HG02973 (cell line): ENCODE results near the gene KLHDC9.
"Not testable (repeated sequence)": the region's sequence is repeated elsewhere in the genome, so short reads cannot be mapped to it uniquely, and the experiment has no call there.

Experiments used
- ATAC-seq: cut with Tn5 transposase; IDR thresholded peaks from one replicate; pipeline ENCODE4 v1.9.1; 2021; ENCODE audit warnings: moderate library complexity; ENCODE audit not compliant: unreplicated experiment

The KLHDC9 gene, protein sequence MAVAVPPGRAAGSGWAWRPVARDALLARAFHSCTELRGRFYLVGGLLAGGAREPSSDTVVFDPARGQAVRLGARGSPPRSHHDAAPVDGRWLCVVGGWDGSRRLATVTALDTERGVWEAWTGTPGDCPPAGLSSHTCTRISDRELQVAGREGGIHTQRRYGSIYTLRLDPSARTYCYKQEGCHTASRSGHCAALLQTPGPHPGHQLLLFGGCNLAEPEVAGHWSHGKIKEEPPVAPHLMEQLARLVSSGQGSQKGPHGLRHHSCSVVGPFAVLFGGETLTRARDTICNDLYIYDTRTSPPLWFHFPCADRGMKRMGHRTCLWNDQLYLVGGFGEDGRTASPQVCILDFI

DNA sequence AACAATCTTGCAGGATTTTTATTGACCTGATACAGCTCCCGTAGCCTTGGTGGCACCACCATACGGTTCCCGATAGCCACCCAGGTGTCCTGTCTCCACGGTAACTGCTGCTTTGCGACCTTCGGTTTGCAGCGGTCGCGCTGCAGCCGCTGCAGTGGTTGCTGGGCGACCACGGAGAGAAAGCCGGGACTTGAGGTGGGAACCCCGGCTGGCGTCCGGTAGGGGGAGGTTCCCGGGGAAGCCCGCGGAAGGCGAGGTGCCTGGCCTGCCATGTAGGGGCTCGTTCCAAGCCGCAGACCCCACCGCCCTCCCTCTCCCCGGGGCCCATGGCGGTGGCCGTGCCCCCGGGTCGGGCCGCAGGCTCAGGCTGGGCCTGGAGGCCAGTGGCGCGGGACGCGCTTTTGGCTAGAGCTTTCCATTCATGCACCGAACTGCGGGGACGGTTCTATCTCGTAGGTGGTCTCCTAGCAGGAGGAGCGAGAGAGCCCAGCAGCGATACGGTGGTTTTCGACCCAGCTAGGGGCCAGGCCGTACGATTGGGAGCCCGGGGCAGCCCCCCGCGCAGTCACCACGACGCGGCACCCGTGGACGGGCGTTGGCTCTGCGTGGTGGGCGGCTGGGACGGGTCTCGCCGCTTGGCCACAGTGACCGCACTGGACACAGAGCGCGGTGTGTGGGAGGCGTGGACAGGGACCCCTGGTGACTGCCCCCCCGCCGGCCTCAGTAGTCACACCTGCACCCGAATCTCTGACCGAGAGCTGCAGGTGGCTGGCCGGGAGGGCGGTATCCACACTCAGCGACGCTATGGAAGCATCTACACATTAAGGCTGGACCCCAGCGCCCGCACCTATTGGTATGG, at the start of gene KLHDC9:
Gene KLHDC9, plus strand, starts transcription at position 152 of the 859 bp plus-strand sequence. Its CDS starts 175 bp downstream, at position 327.
- peak; percentile 63 for ATAC-seq

DNA sequence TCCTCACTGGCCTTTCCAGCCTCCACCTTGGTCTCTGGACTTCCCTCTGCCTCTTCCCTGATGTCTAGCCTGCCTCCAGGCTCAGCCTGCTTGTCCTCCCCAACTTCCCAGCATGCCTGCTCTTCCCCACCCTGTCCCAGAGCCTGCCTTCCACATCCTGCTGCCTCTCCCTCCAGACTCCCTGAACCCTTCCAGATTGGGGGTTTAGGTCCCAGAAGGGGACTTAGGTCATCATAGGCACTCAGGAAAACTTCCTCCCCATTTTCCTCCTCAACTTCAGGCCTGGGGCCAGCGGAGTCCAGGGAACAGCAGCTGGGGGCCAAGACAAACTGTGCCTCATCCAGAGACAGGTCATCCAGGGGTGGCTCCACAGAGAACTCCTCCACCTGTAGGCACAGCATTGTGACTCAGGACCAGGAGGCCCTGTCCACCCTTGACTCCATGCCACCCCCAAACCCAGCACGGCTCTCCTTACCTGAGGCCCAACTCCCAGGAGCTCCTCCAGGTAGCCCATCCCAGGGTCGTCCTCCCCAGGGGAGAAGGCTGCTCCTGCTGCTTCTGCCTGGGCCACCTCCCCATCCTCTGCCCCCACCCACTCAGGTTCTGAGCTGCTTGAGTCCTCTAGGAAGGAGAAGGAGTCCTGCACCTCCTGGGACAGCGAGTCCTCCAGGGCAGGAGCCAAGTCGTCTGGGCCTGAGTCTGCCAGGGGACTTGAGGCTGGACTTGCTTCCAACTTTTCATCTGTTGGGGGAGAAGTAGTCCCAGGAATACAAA, 49.0 kb upstream of the KLHDC9 start:
- ATAC-seq: no peak

DNA sequence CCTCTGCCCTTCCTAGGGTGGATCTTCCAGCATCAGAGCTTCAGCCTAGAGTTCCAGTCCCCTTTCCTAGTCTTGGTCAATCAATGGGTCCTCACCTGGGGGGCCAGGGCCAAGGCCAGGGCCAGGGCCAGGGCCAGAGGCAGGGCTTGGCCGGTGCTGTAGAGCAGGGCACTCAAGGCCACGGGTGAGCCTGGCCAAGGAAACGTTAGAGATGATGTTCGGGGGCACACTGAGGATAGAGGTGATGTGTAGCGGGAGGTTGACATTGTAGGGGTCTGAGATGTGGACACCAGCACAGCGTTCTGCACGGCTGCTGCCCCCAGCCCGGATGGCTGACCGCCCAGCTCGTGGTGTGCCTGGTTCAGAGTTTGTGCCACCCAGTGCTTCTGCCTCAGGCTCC, 46.9 kb upstream of the KLHDC9 start:
- no peak for ATAC-seq

DNA sequence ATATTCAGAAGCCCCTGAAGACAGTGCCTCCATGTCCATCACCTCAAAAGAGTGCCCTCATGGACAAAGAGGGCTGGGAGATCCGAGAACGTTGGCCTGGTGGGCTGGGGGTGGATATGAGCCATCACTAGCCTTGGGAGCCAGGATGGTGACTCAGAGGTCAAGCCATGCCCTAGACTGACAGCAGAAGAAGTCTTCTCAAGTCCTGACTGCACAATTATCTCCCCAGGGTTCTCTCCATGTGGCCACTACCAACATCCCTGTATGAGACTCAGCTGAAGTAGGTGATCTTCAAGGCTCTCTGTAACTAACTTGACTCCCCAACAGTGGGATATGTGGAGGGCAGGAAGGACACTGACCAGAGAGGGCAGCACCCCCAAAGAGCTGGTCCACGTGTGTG, 45.3 kb upstream of the KLHDC9 start:
- ATAC-seq: no peak

DNA sequence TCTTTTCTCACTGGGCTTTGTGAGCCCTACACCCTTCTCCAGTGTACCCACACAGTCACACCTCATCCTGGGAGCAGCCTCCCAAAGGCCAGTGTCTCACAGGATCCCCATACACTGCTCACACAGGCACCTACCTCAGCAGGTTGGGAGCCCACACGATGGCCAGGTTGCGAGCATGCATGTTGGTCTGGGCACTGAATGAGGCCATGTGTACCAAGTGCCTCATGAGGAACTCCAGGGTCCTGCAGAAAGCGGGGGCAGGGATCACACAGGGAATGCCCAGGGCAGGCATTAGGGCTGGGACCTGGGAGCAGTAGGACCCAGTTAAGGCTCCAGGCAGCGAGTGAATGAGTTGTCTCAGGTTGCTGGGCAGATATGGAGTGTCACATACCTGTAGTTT, 43.9 kb upstream of the KLHDC9 start:
- no peak for ATAC-seq

DNA sequence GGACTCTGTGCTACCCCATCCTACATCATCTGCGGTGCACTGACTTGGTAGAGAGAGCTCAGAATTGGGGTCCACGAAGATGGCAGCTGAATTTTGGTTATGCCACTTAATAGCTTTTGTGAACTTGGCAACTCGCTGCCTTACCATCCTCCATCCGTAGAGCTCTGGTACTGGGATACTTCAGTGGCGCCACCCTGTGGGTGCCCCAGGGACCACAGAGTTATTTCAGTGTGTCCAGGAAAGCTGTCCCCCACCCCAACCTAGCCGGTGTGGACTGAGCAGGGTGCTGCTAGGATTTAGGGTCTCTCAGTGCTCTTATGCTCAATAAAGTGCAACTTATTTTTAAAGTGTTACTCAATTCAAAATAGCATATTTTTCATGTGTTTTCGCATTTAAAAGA, 43.4 kb upstream of the KLHDC9 start:
- ATAC-seq: no peak

DNA sequence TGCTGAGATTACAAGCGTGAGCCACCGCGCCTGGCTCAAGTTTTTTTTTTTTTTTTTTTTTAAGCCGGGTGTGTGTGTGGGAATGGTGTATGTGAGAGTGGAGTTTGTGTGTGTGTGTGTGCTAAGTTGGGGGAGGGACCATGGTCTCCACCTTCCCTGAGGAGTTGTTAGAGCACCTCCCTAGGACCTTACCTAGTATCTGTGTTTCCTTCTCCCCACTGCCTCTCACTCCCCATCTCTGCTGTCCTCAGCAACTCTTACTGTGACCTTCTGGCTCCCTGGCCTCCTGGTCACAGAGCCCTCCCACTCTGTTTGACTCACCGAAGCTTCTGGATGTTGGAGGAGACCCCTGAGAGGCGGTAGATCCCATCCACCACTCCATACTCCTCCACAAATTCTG, 38.9 kb upstream of the KLHDC9 start:
- ATAC-seq: no peak

DNA sequence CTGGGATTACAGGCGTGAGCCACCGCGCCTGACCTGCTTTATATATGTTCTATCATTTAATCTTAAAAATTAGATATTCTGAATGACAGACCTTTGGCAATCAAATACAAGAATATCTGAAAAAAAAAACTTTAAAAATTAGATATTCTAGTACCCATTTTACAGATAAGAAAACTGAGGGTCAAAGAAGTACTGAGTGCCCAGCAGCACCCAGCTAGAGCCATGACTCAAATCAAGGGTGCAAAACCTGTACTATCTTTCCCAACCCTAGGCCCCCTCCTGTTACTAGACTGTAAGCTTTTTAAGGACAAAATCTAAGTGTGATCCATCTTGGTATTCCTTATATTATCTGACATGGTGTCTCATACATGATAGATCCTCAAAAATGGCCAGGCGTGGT, 36.7 kb upstream of the KLHDC9 start:
- no peak for ATAC-seq

DNA sequence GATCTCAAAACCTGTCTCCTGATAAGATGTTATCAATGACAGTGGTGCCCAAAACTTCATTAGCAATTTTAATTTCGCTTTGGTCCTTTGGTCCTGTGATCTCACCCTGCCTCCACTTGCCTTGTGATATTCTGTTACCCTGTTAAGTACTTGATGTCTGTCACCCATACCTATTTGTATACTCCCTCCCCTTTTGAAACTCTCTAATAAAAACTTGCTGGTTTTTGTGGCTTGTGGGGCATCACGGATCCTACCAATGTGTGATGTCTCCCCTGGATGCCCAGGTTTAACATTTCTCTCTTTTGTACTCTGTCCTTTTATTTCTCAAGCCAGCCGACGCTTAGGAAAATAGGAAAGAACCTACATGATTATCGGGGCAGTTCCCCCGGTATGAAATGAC, 34.2 kb upstream of the KLHDC9 start:
- ATAC-seq: not testable (repeated sequence)

DNA sequence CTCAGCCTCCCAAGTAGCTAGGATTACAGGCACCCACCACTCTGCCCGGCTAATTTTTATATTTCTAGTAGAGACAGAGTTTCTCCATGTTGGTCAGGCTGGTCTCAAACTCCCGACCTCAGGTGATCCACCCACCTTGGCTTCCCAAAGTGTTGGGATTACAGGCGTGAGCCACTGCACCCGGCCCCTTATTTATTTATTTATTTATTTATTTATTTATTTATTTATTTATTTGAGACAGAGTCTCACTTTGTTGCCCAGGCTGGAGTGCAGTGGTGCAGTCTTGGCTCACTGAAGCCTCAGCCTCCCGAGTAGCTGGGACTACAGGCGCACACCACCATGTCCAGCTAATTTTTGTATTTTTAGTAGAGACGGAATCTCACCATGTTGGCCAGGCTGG, 32.5 kb upstream of the KLHDC9 start:
- ATAC-seq: not testable (repeated sequence)

DNA sequence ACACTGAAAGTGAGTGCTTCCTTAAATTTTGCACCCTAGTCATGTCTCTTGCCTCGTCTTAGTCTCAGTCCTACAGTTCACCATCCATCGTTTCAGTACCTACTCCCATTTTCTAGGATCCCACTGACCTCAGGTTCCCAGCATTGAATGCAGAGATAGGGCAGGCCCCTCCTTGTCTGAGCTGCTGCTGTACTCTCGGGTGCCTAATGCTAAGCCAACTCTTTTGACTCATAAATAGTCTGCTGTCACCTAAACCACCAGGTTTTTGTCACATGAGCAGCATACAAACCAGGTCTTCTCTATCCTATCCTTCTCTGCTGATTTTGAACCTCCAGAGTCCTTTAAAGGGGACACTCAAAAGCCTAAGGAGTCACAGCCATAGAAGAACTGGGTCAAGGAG, 31.5 kb upstream of the KLHDC9 start:
- ATAC-seq: no peak

DNA sequence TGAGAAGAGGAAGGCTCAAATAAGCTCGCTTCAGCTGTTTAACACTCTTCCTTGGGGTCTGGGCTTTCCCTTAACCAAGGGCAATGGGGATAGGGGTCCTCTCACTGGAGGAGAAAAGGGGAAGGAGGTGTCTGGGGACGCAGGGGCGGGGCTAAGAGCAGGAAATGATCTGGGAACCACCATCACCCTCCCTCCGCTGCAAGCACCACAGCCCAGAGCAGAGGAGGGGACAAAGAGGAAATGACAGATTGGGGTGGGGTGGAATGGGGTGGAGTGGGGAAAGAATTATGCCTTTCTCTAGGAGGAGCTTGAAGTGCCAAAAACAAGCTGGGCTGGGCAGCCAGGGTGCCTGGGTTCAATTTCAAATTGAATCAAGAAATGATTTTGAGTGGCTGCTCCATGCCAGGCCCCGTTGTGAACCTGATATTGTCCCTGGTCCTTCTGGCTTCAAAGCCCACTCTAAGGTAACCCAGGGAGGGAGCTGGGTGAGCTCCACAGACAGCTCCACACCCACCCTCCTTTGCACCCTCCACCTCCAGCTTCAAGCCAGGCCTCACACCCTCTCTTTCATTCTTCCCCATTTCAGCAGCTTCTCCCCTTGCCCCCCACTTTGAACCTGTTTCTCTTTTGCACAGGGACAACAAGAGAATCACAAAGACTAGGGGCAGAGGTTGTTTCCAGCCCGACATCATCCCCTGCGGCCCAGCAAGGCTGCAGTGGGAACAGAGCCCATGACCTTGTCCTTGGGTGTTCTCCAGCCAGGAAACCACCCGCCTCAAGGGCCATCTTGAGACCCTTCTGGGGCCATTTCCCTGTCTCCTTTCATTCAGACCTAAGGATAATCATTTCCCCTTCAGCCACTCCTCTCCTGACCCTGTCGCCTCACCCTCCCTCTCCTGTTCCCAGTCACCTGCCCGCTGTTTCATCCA, 29.6 kb upstream of the KLHDC9 start:
- peak; percentile 49 for ATAC-seq

DNA sequence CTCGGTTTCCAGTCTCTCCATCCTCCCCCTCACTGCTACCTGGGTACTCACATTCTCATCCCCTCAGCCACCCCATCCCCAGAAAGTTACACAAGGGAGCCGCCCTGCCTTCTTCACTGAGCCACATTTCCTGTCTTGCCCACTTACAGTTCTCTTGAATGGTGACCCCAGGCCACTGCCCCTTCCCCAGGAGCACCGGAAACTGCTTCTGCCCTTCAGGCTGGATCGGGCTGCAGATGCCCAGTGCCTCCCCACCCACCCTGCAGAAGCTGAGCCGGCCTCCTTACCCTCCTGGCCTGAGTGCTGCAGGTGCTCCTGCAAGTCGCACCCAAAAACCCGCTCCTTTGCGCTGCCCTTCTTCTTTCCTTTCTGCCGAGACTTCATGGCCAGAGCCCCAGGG, 28.9 kb upstream of the KLHDC9 start:
- ATAC-seq: no peak

DNA sequence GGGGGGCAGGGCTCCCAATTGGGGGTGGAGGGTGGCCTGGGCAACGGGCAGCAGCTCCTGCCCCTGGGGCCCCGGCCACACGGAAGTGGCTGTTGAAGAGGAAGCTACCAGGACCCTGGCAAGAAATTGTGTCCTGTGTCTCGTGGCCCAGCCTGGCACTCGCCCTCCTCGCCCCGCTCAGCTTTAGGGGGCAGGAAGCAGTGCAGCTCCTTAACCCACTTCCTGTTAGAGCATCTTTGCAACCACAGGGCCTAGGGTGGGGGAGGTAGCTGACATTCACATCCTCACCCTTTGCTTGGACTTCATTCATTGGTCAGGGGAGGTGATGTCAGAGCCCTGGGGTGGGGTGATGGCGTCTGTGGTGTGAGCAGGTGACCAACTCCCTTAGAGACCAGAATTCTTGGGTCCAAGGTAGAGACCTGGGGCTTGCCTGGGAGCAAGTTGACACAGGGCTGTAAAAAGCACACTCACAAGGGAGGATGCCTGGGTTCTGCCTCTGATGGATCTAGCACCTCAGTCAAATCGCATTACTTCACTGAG, 28.4 kb upstream of the KLHDC9 start, which contains the start of gene ARHGAP30:
Gene ARHGAP30, minus strand, starts transcription at position 161 of the 540 bp plus-strand sequence. CDS start 267 bp downstream, outside the sequence.
- peak; percentile 84 for ATAC-seq

DNA sequence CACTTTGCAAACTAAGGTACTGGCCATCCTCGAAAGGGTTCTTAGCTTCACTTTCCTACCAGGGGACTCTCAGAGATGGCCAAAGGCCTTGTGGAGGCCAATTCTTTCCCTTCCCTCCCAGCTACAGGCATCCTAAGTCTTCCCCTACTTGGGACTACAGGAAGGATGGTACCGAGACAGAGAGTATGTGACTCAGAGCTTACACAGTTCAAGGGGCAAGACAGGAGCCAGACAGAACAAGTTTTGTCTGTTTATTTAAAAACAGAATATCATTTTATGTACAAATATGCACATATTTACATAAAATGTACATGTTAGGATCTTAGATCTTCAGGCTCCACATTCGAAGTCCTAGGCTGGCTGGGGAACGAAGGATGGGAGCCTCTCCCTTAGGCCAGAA, 27.4 kb upstream of the KLHDC9 start:
- ATAC-seq: no peak

DNA sequence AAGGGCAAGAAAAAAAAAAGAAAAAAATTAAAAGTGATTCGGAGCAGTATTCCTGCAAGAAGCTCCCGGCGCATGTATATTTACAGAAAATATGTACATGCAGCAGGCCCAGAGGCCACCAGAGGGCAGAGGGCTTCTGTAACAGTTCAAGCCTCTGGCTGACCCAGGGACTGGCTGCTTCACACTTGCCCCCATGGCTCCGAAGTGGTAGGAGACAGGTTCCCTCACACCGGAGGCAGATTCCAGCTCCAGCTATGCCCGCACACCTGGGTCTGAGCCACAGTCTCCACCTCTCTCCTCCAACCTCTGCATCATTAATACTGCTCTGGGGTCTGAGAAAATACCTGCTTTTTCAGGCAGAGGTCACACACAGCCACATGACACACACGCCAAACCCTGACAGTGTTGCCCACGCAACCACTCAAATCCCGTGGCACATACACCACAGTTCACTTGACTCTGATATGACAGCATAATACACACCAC, 26.2 kb upstream of the KLHDC9 start:
- ATAC-seq: no peak

DNA sequence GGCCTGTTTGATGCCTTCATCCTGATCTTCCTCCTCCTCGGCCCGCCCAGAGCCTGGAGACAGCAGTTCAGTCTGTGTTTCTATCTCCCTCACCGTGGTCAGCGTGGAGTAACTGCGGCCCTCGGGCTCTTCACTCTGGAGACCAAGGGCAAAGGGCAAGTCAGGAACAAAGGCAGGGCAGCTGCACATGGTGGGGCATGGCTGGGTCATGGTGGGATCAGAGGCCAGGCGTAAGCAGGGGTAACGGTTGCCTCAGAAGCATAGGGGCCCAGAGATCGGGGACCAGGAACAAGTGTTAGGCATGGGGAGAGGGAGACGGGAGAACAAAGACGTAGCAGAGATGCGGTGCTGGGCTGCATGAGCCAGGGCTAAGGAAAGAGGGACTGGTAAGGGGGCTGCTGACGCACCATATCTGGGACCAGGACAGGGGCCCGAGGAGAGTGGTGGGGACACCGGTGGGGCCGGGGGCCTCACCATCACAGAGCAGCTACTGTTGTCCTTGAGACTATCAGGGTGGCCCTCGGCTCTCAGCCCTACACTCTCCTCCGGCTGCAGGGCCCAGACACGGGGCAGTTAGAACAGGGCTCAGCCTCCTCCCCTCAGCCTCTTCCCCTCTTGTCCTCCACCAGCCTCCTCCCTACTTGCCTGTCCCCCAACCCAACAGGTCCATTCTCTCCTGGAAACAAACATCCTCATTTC, 25.3 kb upstream of the KLHDC9 start:
- ATAC-seq: no peak

DNA sequence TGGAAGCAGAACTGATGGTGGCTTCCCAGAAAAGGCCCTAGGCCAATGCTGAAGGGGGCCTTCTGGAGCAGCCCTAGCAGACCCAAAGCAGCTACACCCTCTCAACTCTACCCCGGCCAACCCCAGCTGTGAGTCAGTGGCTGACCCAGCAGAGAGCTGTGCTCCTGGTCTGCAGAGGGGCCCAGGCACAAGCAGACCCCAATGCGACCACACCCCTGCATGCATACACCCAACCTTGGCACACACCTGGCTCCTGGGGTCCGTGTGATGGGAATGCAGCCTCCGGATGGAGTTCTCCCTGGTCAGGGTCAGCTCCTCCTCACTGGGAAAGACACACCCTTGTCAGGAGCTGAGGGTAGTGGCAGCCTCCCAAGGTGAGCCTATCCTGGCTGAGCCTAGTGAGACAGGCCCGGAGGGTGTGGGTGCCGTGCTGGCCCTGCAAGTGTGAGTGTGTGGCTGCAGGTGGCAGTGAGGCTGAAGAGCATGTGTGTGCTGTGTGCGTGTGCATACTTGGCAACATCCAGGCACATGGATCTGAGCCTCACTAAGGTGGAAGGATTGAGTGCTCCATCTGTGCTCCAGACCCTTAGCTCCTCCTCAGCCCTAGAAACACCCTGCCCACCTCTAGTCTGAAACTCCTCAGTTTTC, 24.6 kb upstream of the KLHDC9 start:
- ATAC-seq: no peak
